Right lobe of liver (tissue), 4 donors: ENCODE measurements around the gene CDH12.

Experiments
- POLR2A ChIP-seq: fragments of 450-650 bp; IDR thresholded peaks from one replicate; pipeline ENCODE4 v1.6.1; 2017; ENCODE audit warnings: antibody characterized with exemption, mild to moderate bottlenecking
- TF ChIP-seq, protein P1 (sequence below), 4 donors: fragments of 200-600 bp in 3 of 4; fragments of 450-650 bp in 1 of 4; IDR thresholded peaks; one replicate each; pipeline versions ENCODE4 v1.5.1 to v1.8.0; 2016 to 2022; ENCODE audit warnings: antibody characterized with exemption in 4 of 4, mild to moderate bottlenecking in 2 of 4
- donor health status: DM: no; HTN: no; CAD: no.
- donor health status: DM: no; HTN: no; CAD: no.
- donor health status: DM: no; HTN: yes; CAD: no.

DNA sequence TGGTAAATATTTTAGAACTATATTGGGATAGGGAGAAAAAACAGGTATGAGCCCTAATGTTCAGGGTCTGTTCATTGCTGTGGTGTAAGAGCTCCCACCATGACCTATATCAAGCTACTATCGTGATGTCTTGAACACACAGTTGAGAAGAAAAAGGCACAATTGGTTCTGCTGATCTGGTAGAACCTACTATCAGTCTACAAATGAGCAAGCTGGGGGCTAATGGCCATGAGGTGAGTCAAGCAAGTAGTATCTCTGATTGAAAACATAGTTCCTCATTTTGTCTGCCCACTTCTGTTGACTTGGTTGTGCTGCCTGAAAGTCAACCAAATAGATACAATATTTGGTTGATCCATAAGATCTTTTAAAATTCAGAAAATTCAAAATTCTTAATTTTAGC lies 1026.3 kb downstream of the CDH12 start:
- TF ChIP-seq, protein P1, sequence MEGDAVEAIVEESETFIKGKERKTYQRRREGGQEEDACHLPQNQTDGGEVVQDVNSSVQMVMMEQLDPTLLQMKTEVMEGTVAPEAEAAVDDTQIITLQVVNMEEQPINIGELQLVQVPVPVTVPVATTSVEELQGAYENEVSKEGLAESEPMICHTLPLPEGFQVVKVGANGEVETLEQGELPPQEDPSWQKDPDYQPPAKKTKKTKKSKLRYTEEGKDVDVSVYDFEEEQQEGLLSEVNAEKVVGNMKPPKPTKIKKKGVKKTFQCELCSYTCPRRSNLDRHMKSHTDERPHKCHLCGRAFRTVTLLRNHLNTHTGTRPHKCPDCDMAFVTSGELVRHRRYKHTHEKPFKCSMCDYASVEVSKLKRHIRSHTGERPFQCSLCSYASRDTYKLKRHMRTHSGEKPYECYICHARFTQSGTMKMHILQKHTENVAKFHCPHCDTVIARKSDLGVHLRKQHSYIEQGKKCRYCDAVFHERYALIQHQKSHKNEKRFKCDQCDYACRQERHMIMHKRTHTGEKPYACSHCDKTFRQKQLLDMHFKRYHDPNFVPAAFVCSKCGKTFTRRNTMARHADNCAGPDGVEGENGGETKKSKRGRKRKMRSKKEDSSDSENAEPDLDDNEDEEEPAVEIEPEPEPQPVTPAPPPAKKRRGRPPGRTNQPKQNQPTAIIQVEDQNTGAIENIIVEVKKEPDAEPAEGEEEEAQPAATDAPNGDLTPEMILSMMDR (IDR thresholded peaks at IDR 0.05) = no peak
- no peak for TF ChIP-seq POLR2A
